ENCODE results near the gene KDM7A.
"Not testable (repeated sequence)": the region's sequence is repeated elsewhere in the genome, so short reads cannot be mapped to it uniquely, and the experiment has no call there.

Gene KDM7A

GRCh38 chr7:140176811-140177702, at the start of gene KDM7A:
KDM7A (minus strand) TSS chr7:140176983; CDS start chr7:140176937, 46 bp downstream.
- DNase-seq (ENCODE audit: low read depth in 1 of 2, low spot score in 1 of 2) = peak; percentile 73 to 84

GRCh38 chr7:140225562-140226249, 48.9 kb upstream of the KDM7A start:
- no peak for DNase-seq (ENCODE audit: low read depth in 1 of 2, low spot score in 1 of 2)

GRCh38 chr7:140223515-140224221, 46.9 kb upstream of the KDM7A start:
- no peak for DNase-seq (ENCODE audit: low read depth in 1 of 2, low spot score in 1 of 2)

GRCh38 chr7:140222814-140223213, 46.0 kb upstream of the KDM7A start:
- DNase-seq (ENCODE audit: low read depth in 1 of 2, low spot score in 1 of 2) = no peak

GRCh38 chr7:140219672-140220524, 43.1 kb upstream of the KDM7A start:
- DNase-seq (ENCODE audit: low read depth in 1 of 2, low spot score in 1 of 2) = no peak

- no peak for DNase-seq (ENCODE audit: low read depth in 1 of 2, low spot score in 1 of 2)
Measured at GRCh38 chr7:140218656-140219055, 41.9 kb upstream of the KDM7A start.

GRCh38 chr7:140217750-140218501, 41.1 kb upstream of the KDM7A start:
- DNase-seq (ENCODE audit: low read depth in 1 of 2, low spot score in 1 of 2) = no peak

- DNase-seq (ENCODE audit: low read depth in 1 of 2, low spot score in 1 of 2) = no peak
Measured at GRCh38 chr7:140215281-140215680, 38.5 kb upstream of the KDM7A start.

GRCh38 chr7:140214075-140214684, 37.4 kb upstream of the KDM7A start:
- no peak for DNase-seq (ENCODE audit: low read depth in 1 of 2, low spot score in 1 of 2)

- DNase-seq (ENCODE audit: low read depth in 1 of 2, low spot score in 1 of 2) = no peak
Measured at GRCh38 chr7:140213684-140214074, 36.9 kb upstream of the KDM7A start.

GRCh38 chr7:140212100-140212881, 35.5 kb upstream of the KDM7A start:
- no peak for DNase-seq (ENCODE audit: low read depth in 1 of 2, low spot score in 1 of 2)

- no peak for DNase-seq (ENCODE audit: low read depth in 1 of 2, low spot score in 1 of 2)
Measured at GRCh38 chr7:140211698-140212097, 34.9 kb upstream of the KDM7A start.

GRCh38 chr7:140209866-140210609, 33.3 kb upstream of the KDM7A start:
- DNase-seq (ENCODE audit: low read depth in 1 of 2, low spot score in 1 of 2) = peak; percentile 21 to 44

- DNase-seq (ENCODE audit: low read depth in 1 of 2, low spot score in 1 of 2) = no peak
Measured at GRCh38 chr7:140206616-140207389, 30.0 kb upstream of the KDM7A start.

- no peak for DNase-seq (ENCODE audit: low read depth in 1 of 2, low spot score in 1 of 2)
Measured at GRCh38 chr7:140205600-140205999, 28.8 kb upstream of the KDM7A start.

GRCh38 chr7:140203556-140203955, 26.8 kb upstream of the KDM7A start:
- no peak for DNase-seq (ENCODE audit: low read depth in 1 of 2, low spot score in 1 of 2)

- DNase-seq (ENCODE audit: low read depth in 1 of 2, low spot score in 1 of 2) = not testable (repeated sequence)
Measured at GRCh38 chr7:140202942-140203341, 26.2 kb upstream of the KDM7A start.
